Fibroblast of upper back skin (primary cell): ENCODE results near the gene RABEP2.
"Not testable (repeated sequence)": the region's sequence is repeated elsewhere in the genome, so short reads cannot be mapped to it uniquely, and the experiment has no call there.

Source experiments
- DNase-seq: peaks from one replicate; pipeline ENCODE4 v3.0.0-alpha.2; 2013

The RABEP2 gene, protein sequence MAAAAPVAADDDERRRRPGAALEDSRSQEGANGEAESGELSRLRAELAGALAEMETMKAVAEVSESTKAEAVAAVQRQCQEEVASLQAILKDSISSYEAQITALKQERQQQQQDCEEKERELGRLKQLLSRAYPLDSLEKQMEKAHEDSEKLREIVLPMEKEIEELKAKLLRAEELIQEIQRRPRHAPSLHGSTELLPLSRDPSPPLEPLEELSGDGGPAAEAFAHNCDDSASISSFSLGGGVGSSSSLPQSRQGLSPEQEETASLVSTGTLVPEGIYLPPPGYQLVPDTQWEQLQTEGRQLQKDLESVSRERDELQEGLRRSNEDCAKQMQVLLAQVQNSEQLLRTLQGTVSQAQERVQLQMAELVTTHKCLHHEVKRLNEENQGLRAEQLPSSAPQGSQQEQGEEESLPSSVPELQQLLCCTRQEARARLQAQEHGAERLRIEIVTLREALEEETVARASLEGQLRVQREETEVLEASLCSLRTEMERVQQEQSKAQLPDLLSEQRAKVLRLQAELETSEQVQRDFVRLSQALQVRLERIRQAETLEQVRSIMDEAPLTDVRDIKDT

DNA sequence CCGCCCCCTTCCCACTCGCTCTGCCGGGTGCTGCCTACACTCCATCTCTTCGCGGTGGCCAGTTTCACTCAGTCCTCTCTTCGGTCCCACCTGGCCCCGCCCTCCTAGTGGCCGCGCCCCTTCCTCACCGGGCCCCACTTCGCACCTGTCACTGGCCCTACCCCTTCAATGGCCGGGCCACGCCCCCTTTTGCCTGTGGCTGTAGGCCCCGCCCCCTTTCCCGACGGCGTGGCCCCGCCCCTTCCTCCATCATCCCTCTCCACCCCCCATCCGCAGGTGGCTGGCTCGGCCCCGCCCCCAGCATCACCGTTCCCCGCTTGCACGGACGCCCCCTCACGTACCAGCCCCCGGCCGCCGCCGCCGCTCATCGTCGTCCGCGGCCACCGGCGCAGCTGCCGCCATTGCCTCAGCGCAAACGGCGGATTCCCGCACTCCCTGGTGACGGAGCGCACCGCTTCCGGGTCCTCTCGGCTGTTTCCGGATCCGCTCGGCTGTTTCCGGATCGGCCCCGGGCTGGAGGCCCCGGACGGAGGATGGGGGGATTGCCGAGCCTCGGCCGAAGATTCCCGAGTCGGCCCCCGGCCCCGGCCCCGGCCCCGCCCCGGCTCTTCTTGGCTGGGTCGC, at the start of gene RABEP2:
TSS of gene RABEP2 (minus strand) at position 477 of the 624 bp plus-strand sequence. CDS start at position 402, 75 bp downstream.
- DNase-seq, result peak; percentile 87

DNA sequence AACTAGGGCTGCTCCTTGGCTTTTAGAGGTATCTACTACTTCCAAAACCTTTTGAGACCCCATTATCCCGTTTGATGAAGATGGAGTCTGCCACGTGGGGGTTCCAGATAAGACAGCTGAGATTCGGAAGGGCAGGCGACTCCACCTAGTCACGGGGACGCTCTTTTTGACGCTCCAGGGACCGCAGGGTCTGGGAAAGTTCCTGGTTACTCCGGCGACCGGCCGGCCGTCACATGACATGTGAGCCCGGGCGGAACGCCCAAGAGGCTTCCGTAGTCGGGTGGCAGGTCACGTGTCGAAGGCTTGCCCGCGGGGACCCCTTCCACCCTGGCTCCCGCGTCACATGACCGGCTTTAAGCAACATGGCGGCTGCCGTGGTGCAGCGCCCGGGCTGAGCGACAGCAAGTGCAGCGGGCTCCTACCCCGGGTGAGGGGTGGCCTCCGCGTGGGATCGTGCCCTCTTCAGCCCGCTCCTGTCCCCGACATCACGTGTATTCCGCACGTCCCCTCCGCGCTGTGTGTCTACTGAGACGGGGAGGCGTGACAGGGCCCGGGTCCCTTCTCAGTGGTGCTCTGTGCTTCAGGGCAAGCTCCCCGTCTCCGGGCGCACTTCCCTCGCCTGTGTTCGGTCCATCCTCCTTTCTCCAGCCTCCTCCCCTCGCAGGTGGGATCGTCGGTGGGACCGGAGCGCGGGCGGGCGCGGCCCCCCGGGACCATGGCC, 49.6 kb upstream of the RABEP2 start, which contains the start of gene SPNS1:
TSS of gene SPNS1 (plus strand) at position 342 of the 721 bp plus-strand sequence. CDS start at position 716, 374 bp downstream.
- DNase-seq, result peak; percentile 96

DNA sequence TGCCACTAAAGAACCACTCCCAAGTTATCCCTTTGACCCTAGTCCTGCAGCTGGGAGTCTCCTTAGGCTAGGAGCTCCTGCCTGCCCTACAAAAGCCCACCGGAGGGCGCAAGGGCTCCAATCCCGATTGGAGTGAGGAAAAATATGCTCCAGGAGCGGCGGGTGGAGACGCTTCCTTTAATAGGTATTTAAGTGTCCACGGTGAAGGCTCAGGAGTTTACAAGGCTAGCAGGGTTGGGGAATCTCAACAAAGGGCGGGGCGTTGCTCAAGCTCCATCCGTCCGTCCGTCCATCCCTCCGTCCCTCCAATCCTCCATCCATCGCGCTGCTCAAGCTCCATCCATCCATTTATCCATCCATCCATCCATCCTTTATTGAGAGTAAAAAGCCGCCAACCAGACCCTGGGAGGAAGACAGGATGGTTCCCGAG, 49.0 kb upstream of the RABEP2 start:
- DNase-seq, result peak; percentile 67

DNA sequence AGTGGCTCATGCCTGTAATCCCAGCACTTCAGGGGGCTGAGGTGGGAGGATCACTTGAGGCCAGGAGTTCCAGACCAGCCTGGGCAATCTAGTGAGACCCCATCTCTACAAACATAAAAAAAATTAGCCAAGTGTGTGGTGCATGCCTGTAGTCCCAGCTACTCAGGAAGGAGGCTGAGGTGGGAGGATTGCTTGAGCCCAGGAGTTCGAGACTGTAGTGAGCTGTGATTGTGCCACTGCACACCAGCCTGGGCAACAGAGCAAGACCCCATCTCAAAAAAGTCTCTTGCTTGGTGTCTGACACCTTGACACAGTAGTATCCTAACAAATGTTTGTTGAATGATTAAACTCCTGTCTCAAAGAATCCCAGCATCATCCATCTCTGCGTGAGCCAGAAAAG, 44.7 kb upstream of the RABEP2 start:
- not testable (repeated sequence) for DNase-seq

GRCh38 chr16:28967156-28967555, 42.1 kb upstream of the RABEP2 start:
- no peak for DNase-seq

- no peak for DNase-seq
Observed at GRCh38 chr16:28964496-28964895, 39.5 kb upstream of the RABEP2 start.

- no peak for DNase-seq
Observed at GRCh38 chr16:28964072-28964471, 39.0 kb upstream of the RABEP2 start.

DNA sequence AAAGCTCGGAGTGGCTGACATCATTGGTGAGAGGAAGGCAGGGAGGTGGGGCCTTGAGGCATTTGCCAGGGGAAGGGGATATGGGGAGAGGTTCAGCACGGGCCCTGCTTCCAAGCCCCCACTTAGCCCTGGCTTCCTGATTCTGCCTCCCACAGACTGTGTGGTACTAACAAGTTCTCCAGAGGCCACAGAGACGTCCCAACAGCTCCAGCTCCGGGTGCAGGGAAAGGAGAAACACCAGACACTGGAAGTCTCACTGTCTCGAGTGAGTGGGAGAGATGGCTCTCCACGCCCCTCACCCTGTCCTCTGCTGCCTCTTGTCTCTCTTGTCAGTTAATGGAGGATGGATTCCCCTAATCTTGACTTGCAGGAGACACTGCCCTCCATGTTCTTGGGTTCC, 33.8 kb upstream of the RABEP2 start:
- no peak for DNase-seq

GRCh38 chr16:28958216-28958615, 33.2 kb upstream of the RABEP2 start:
- no peak for DNase-seq

DNA sequence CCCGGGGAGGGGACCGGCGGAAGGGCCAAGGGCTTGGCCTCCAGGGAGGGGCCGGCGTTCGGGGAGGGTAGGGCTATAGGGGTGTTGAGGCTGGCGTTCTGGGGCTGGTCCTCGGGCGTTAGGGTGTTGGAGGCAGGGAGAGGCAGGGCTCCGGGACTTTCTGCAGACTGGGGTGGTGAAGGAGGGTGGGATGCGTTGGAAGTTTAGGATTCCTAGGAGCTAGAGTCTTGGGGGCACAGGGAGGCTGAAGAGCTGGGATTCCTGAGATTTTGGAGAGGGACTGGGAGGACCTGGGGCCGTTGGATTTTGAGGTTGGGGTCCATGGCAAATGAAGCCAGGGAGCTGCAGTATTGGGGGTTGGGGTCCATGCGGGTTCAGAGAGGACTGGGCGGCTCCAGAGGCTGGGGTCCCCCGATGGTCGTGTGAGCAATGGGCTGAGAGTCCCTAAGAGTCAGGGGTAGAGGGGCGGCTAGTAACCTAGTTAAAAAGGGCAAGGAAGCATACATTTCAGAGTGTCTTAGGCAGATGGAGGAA, 26.4 kb upstream of the RABEP2 start:
- no peak for DNase-seq

GRCh38 chr16:28950648-28951409, 25.8 kb upstream of the RABEP2 start, which contains the start of gene NFATC2IP:
Gene NFATC2IP (plus strand): TSS chr16:28950937. CDS start chr16:28951012, 75 bp downstream.
- peak; percentile 100 for DNase-seq

DNA sequence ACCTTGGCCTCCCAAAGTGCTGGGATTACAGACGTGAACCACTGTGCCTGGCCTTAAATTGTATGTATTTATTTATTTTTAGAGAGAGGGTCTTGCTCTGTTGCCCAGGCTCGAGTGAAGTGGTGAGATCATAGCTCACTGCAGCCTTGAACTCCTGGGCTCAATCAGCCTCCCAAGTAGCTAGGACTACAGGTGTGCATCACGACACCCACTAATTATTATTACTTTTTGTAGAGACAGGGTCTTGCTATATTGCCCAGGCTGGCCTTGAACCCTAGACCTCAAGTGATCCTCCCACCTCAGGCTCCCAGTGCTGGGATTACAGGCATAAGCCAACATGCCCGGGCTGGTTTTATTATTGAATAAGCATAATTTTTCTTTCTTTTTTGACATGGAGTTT, 21.6 kb upstream of the RABEP2 start:
- no peak for DNase-seq

- no peak for DNase-seq
Observed at GRCh38 chr16:28943281-28943680, 18.2 kb upstream of the RABEP2 start.

DNA sequence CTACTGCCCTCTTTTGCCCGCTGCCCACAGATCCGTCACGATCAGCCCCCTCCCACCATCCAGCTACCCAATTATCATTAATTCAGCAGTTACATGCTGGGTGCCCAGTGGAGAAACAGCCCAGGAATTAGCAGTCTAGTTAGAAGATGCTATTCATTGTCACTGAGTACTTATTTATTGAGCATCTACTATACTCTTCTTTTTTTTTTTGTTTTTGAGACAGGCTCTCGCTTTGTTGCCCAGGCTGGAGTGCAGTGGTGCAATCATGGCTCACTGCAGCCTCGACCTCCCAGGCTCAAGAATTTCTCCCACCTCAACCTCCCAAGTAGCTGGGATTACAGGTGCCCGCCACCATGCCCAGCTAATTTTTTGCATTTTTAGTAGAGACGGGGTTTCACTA, 14.8 kb upstream of the RABEP2 start:
- DNase-seq, result not testable (repeated sequence)

- DNase-seq, result no peak
Observed at GRCh38 chr16:28938721-28939120, 13.7 kb upstream of the RABEP2 start.

DNA sequence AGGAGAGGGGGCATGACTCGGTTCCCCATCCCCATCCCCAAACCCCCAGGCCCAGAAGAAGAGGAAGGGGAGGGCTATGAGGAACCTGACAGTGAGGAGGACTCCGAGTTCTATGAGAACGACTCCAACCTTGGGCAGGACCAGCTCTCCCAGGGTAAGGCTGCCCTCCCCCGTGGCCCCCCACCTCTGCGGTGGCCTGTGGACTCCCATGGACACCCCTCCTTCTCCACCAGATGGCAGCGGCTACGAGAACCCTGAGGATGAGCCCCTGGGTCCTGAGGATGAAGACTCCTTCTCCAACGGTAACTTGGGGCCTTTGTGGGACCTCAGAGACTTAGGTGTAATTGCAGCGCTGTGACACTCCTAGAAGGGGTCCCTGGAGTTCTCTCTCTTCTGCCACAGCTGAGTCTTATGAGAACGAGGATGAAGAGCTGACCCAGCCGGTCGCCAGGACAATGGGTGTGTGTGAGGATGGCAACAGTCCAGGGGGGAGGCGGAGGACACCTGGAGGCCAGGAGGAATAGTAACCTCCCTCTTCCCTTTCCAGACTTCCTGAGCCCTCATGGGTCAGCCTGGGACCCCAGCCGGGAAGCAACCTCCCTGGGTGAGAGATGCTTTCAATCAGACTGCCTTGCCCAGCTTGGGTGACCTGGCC, 12.3 kb upstream of the RABEP2 start:
- DNase-seq, result no peak

GRCh38 chr16:28936784-28937155, 11.7 kb upstream of the RABEP2 start:
- no peak for DNase-seq

GRCh38 chr16:28935924-28936783, 11.1 kb upstream of the RABEP2 start:
- DNase-seq, result peak; percentile 71

- no peak for DNase-seq
Observed at GRCh38 chr16:28935346-28935745, 10.3 kb upstream of the RABEP2 start.

- DNase-seq, result no peak
Observed at GRCh38 chr16:28933171-28933570, 8.1 kb upstream of the RABEP2 start.
